HepG2 (cell line): ENCODE data around the gene LLGL2. TPM values are rescaled to one million over a fixed set of nuclear protein-coding genes. Genes with fewer than 3 reads are reported as not detected.

Experiments used
- ATF7 ChIP-seq, 2 experiments: fragments of 450-650 bp in 1 of 2; sonication (generic) in 1 of 2; formaldehyde crosslinking in 1 of 2; IDR thresholded peaks; 2 replicates each; pipeline versions ENCODE4 v1.4.0 to v1.6.1; 2016 to 2020; ENCODE audit warnings: antibody characterized with exemption in 1 of 2, mild to moderate bottlenecking in 1 of 2, missing genetic modification reagents in 1 of 2
- ATF7-NPFF ChIP-seq: sonication (generic); formaldehyde crosslinking; IDR thresholded peaks from 2 replicates; pipeline ENCODE4 v1.8.1; 2023; ENCODE audit warnings: mild to moderate bottlenecking, low read depth, missing genetic modification reagents, moderate library complexity
- BRD4 ChIP-seq: sonication (generic); formaldehyde crosslinking; IDR thresholded peaks from 2 replicates; pipeline ENCODE4 v1.4.0; 2020; ENCODE audit warnings: missing genetic modification reagents
- CBX5 ChIP-seq: sonication (generic); formaldehyde crosslinking; IDR thresholded peaks from 2 replicates; pipeline ENCODE4 v1.4.0; 2020; ENCODE audit warnings: missing genetic modification reagents, borderline replicate concordance
- GPBP1L1 ChIP-seq: sonication (generic); formaldehyde crosslinking; IDR thresholded peaks from 2 replicates; pipeline ENCODE4 v1.5.0; 2020; ENCODE audit warnings: mild to moderate bottlenecking, missing genetic modification reagents
- HES4 ChIP-seq: sonication (generic); formaldehyde crosslinking; IDR thresholded peaks from 2 replicates; pipeline ENCODE4 v1.9.0; 2021; ENCODE audit warnings: mild to moderate bottlenecking, missing genetic modification reagents, borderline replicate concordance
- MBNL3 ChIP-seq: fragments of 250-450 bp; sonication (Bioruptor Pico); conservative IDR thresholded peaks from 2 replicates; pipeline ENCODE4 v1.8.0; 2022; ENCODE audit warnings: mild to moderate bottlenecking, inconsistent platforms
- ONECUT2 ChIP-seq: sonication (generic); formaldehyde crosslinking; IDR thresholded peaks from 2 replicates; pipeline ENCODE4 v1.4.0; 2020; ENCODE audit warnings: missing genetic modification reagents
- PHF8 ChIP-seq: sonication (generic); formaldehyde crosslinking; IDR thresholded peaks from 2 replicates; pipeline ENCODE4 v1.5.0; 2020; ENCODE audit warnings: missing genetic modification reagents
- PITX1 ChIP-seq: sonication (generic); formaldehyde crosslinking; IDR thresholded peaks from 2 replicates; pipeline ENCODE4 v1.5.1; 2020; ENCODE audit warnings: mild to moderate bottlenecking, missing genetic modification reagents
- SIX1 ChIP-seq: sonication (generic); formaldehyde crosslinking; IDR thresholded peaks from 2 replicates; pipeline ENCODE4 v1.4.0; 2020; ENCODE audit warnings: missing genetic modification reagents, borderline replicate concordance
- TEAD3 ChIP-seq: optimal IDR thresholded peaks from 2 replicates; pipeline ENCODE3; 2016; ENCODE audit warnings: borderline replicate concordance
- THAP8 ChIP-seq: sonication (generic); formaldehyde crosslinking; IDR thresholded peaks from 2 replicates; pipeline ENCODE4 v1.5.1; 2020; ENCODE audit warnings: missing genetic modification reagents, mild to moderate bottlenecking, borderline replicate concordance
- ZBTB10 ChIP-seq: sonication (generic); formaldehyde crosslinking; IDR thresholded peaks from 2 replicates; pipeline ENCODE4 v1.4.0; 2020; ENCODE audit warnings: missing genetic modification reagents, borderline replicate concordance
- ZFP36 ChIP-seq: fragments of 150-350 bp; IDR thresholded peaks from 2 replicates; pipeline ENCODE4 v1.6.1; 2018; ENCODE audit warnings: borderline replicate concordance, low read length, low read depth; ENCODE audit not compliant: partially characterized antibody
- ZNF225 ChIP-seq: sonication (generic); formaldehyde crosslinking; IDR thresholded peaks from 2 replicates; pipeline ENCODE4 v1.4.0; 2020; ENCODE audit warnings: mild to moderate bottlenecking, missing genetic modification reagents
- ZNF280B ChIP-seq: sonication (generic); formaldehyde crosslinking; IDR thresholded peaks from 2 replicates; pipeline ENCODE4 v1.5.0; 2020; ENCODE audit warnings: missing genetic modification reagents, mild to moderate bottlenecking, borderline replicate concordance
- ZNF317 ChIP-seq: sonication (generic); formaldehyde crosslinking; IDR thresholded peaks from 2 replicates; pipeline ENCODE4 v1.5.0; 2020; ENCODE audit warnings: mild to moderate bottlenecking, missing genetic modification reagents
- ZNF431 ChIP-seq: sonication (generic); formaldehyde crosslinking; IDR thresholded peaks from 2 replicates; pipeline ENCODE4 v1.9.0; 2022; ENCODE audit warnings: missing genetic modification reagents, low read depth, mild to moderate bottlenecking, borderline replicate concordance
- ZNF441 ChIP-seq: sonication (generic); formaldehyde crosslinking; IDR thresholded peaks from 2 replicates; pipeline ENCODE4 v1.7.0; 2021; ENCODE audit warnings: missing genetic modification reagents, borderline replicate concordance
- ZNF567 ChIP-seq: sonication (generic); formaldehyde crosslinking; IDR thresholded peaks from 2 replicates; pipeline ENCODE4 v1.8.1; 2023; ENCODE audit warnings: mild to moderate bottlenecking, missing genetic modification reagents, borderline replicate concordance
- ZNF816 ChIP-seq: sonication (generic); formaldehyde crosslinking; IDR thresholded peaks from 2 replicates; pipeline ENCODE4 v1.8.0; 2022; ENCODE audit warnings: missing genetic modification reagents, mild to moderate bottlenecking, borderline replicate concordance
- ZNF883 ChIP-seq: sonication (generic); formaldehyde crosslinking; IDR thresholded peaks from 2 replicates; pipeline ENCODE4 v1.5.1; 2020; ENCODE audit warnings: mild to moderate bottlenecking, missing genetic modification reagents; ENCODE audit errors: not compliant biosample characterization
- polyA plus RNA-seq, 8 experiments: library from polyadenylated mRNA; depleted of rRNA in 3 of 8; stranded (reverse) in 7 of 8; unstranded in 1 of 8; fragments of >200 nt; fragmentation: Illumina TruSeq in 4 of 8; extraction: Trizol in 4 of 8; gene quantifications; 2 replicates each; pipeline versions ENCODE4 v1.2.1 to v1.2.3, GENCODE V29; 2011 to 2016; ENCODE audit warnings: low read depth in 4 of 8, missing spikeins in 1 of 8, mixed read lengths in 1 of 8; ENCODE audit not compliant: insufficient read depth in 1 of 8
- total RNA-seq, 5 experiments: library from RNA; depleted of rRNA; stranded (reverse); fragments of >200 nt; fragmentation: Illumina TruSeq; extraction: Trizol; gene quantifications; 2 replicates each; pipeline ENCODE4 v1.2.3, GENCODE V29; 2016; ENCODE audit warnings: low read depth in 1 of 5

Gene LLGL2
- total and polyA plus RNA-seq, 2 of the 13 experiments (the other 11 are each of a cell fraction or from before 2014, with no cell fraction given) = 83.0 to 86.7 TPM

- TF ChIP-seq CBX5 (CRISPR knock-in tag) = peak; percentile 81; the same call in 1 of the 2 replicates
- peak; percentile 72; the same call in 1 of the 2 replicates for TF ChIP-seq ZNF280B (CRISPR knock-in tag)
- TF ChIP-seq SIX1 = peak; percentile 26
- TF ChIP-seq ZFP36 = no peak
- peak; percentile 99 for TF ChIP-seq ZNF883 (CRISPR knock-in tag)
- peak; percentile 79; the same call in 1 of the 2 replicates for TF ChIP-seq ZNF567 (CRISPR knock-in tag)
- peak; percentile 38; the same call in 1 of the 2 replicates for TF ChIP-seq ONECUT2 (CRISPR knock-in tag)
- no peak for TF ChIP-seq GPBP1L1 (CRISPR knock-in tag)
- peak; percentile 80 for TF ChIP-seq TEAD3 (CRISPR knock-in tag)
- peak; percentile 84 for TF ChIP-seq PITX1 (CRISPR knock-in tag)
- peak; percentile 85; the same call in 1 of the 2 replicates for TF ChIP-seq ATF7-NPFF (CRISPR knock-in tag)
- peak; percentile 98 for TF ChIP-seq HES4 (CRISPR knock-in tag)
- peak; percentile 86; the same call in 1 of the 2 replicates for TF ChIP-seq ZNF816 (CRISPR knock-in tag)
- TF ChIP-seq THAP8 = peak; percentile 99
- TF ChIP-seq ZNF441 = peak; percentile 96
- no peak for TF ChIP-seq BRD4
- TF ChIP-seq ZBTB10 (CRISPR knock-in tag) = peak; percentile 95
- peak; percentile 98 for TF ChIP-seq ZNF225 (CRISPR knock-in tag)
- TF ChIP-seq ZNF431 (CRISPR knock-in tag) = peak; percentile 95
- TF ChIP-seq PHF8 = peak; percentile 71; the same call in 1 of the 2 replicates
- TF ChIP-seq ATF7 (IDR thresholded peaks at IDR 0.05) = no peak
- peak; percentile 71; the same call in 1 of the 2 replicates for TF ChIP-seq ATF7 (CRISPR knock-in tag; IDR thresholded peaks at IDR 0.05)
- peak; percentile 95 for TF ChIP-seq ZNF317 (CRISPR knock-in tag)
- no peak for TF ChIP-seq MBNL3 (CRISPR knock-in tag)
These were observed 9.8 kb upstream of the LLGL2 start, which contains the start of gene CASKIN2 (continued) for GRCh38 chr17:75515496-75516254.
